ENCODE data around the gene MOB3A.

- no peak for TF ChIP-seq SUZ12 (IDR thresholded peaks at IDR 0.05; ENCODE audit: extremely low read depth, insufficient read depth, insufficient read length)
- no peak for TF ChIP-seq ZNF274 (IDR thresholded peaks at IDR 0.05; ENCODE audit: low read depth, low read length)
- no peak for TF ChIP-seq YY1 (IDR thresholded peaks at IDR 0.05; ENCODE audit: insufficient read depth, insufficient read length)
These were observed 32.3 kb downstream of the MOB3A start for GRCh38 chr19:2063824-2064223.
